Chondrocyte (in vitro differentiated cells): ENCODE measurements around the gene NDE1. TPM values are rescaled to one million over a fixed set of nuclear protein-coding genes. Genes with fewer than 3 reads are reported as not detected.

ENCODE experiments used
- DNase-seq: peaks from one replicate; pipeline ENCODE4 v3.0.0; 2021; ENCODE audit warnings: mixed read lengths, low spot score
- H3K27ac Mint-ChIP-seq: one replicate; pipeline ENCODE4 v1.8.0; 2021; ENCODE audit warnings: mild to moderate bottlenecking, moderate library complexity, mixed read lengths; ENCODE audit not compliant: unreplicated experiment
- H3K27me3 Mint-ChIP-seq: 2 replicates; pipeline ENCODE4 v1.8.0; 2021; ENCODE audit warnings: low read depth, mixed read lengths
- H3K36me3 Mint-ChIP-seq: 2 replicates; pipeline ENCODE4 v1.8.0; 2021; ENCODE audit warnings: low read depth, mixed read lengths
- H3K4me1 Mint-ChIP-seq: 2 replicates; pipeline ENCODE4 v1.8.0; 2021; ENCODE audit warnings: low read depth, mild to moderate bottlenecking, mixed read lengths
- H3K4me3 Mint-ChIP-seq: one replicate; pipeline ENCODE4 v1.8.0; 2021; ENCODE audit warnings: mild to moderate bottlenecking, moderate library complexity, mixed read lengths; ENCODE audit not compliant: unreplicated experiment
- H3K9me3 Mint-ChIP-seq: 2 replicates; pipeline ENCODE4 v1.8.0; 2021; ENCODE audit warnings: low read depth, mixed read lengths
- CTCF ChIP-seq: fragments of 200-600 bp; sonication (generic); IDR thresholded peaks from 2 replicates; pipeline ENCODE4 v1.5.0; 2021; ENCODE audit warnings: antibody characterized with exemption, mild to moderate bottlenecking, moderate library complexity
- long read RNA-seq: library from polyadenylated mRNA; stranded (forward); transcript quantifications from one replicate; pipeline ENCODE4 v2.0.0, GENCODE V29; 2021
- total RNA-seq: library from RNA; stranded (reverse); gene quantifications from 3 replicates; pipeline ENCODE4 v1.2.1, GENCODE V29; 2021

Gene NDE1
- total RNA-seq, result 29.3 to 32.9 TPM (median 32.3 TPM) in 3 replicates
- long read RNA-seq, transcript NDE1-201 (9 exons, 3,221 nt), result major isoform, 6 of 12 reads
- long read RNA-seq, partial matches to known transcripts, result 0 of 12 reads
- long read RNA-seq, other reads (novel, unspliced or antisense), result 6 of 12 reads

DNA sequence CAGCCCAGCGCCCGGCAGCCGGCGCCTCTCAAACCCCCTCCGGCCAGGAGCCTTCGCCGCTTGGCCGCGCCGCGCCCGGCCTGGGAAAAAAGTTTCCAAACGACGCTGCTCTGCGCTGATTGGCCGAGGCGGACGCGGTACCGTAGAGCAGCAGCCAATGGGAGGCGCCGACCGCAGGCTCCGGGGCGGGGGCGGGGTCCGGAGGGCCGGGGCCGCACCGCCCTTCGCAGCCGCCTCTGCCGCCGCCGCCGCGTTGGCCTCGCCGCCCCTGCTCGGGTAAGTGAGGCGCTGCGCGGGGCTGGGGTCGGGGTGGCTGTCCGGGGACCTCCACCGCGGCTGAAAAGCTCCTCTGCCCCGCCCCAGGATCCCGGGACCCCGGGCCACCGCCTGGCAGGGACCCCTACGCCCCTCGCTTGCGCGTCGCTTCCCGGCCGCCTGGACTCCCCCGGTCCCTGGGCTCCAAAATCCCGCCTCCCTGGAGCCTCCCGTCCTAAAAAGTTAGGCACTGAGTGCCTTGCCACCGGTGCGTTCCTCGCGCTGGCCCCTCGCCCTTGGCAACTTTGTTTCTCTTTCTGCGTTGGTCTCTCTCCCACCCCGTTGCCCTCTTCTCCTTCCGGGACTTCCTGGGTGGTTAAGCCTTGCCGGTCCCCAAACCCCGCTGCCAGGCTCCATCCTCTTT is at the start of gene NDE1:
Gene NDE1, plus strand, starts transcription at position 227 of the 679 bp plus-strand sequence. CDS start 14,534 bp downstream, outside the sequence.
- Mint-ChIP-seq H3K36me3 (peaks cover 1% of the 10 kb centered on the region), H3K9me3 (no peaks in the 10 kb centered on the region), H3K4me1 (peaks cover 31% of the 10 kb centered on the region), H3K27ac (peak within 1 kb of the TSS; percentile 97), H3K4me3 (peak within 1 kb of the TSS; percentile 99), H3K27me3 (no peaks in the 10 kb centered on the region)
- DNase-seq, result peak; percentile 97
- TF ChIP-seq CTCF, result peak; percentile 15

- Mint-ChIP-seq H3K4me1 (no peaks in the 10 kb centered on the region), H3K36me3 (peaks cover 55% of the 10 kb centered on the region), H3K27ac (no peak overlapping the region), H3K9me3 (no peaks in the 10 kb centered on the region), H3K27me3 (no peaks in the 10 kb centered on the region), H3K4me3 (no peak overlapping the region)
- no peak for DNase-seq
- no peak for TF ChIP-seq CTCF
Measured at GRCh38 chr16:15601212-15601879, 48.7 kb upstream of the NDE1 start.

DNA sequence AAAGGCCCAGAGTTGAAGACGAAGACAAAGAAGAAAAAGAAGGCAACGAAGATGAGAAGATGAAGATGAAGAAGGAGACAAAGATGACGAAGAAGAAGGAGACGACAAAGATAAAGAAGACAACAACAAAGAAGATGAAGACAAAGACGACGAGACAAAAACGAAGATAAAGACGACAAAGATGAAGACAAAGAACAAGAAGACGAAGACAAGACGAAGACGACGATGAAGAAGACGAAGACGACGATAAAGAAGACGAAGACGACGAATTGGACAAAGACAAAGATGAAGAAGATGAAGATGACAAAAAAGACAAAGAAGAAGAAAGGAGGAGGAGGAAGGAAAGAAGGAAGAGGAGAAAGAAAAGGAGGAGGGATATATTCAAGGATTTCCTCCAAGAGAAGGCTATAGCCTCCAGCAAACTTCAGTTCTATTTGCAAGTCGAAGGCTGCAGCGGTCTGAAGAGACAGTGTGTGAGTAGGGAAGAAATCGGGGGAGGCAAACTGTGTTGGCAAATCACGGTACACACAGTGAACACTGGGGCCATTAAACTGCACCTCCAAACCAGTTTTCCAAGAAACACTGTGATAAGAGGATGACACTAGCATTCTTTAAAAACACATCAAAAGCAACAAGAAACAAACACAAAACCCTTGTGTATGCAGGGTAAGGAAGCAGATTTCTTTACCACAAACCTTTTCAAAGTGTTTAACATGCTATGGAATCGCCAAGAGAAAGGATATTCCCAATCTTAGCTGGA is 47.6 kb upstream of the NDE1 start:
- no peak overlapping the region for H3K4me3 Mint-ChIP-seq
- H3K36me3 Mint-ChIP-seq, result peaks cover 61% of the 10 kb centered on the region
- H3K27ac Mint-ChIP-seq, result no peak overlapping the region

GRCh38 chr16:15604460-15605440 is 45.3 kb upstream of the NDE1 start:
- TF ChIP-seq CTCF, result no peak
- H3K27ac Mint-ChIP-seq, result no peak overlapping the region
- H3K4me3 Mint-ChIP-seq, result no peak overlapping the region
- H3K36me3 Mint-ChIP-seq, result peaks cover 64% of the 10 kb centered on the region
- no peaks in the 10 kb centered on the region for H3K4me1 Mint-ChIP-seq
- no peaks in the 10 kb centered on the region for H3K9me3 Mint-ChIP-seq
- H3K27me3 Mint-ChIP-seq, result no peaks in the 10 kb centered on the region
- no peak for DNase-seq

More for the DNA sequence above, 47.6 kb upstream of the NDE1 start:
- H3K9me3 Mint-ChIP-seq, result no peaks in the 10 kb centered on the region
- no peaks in the 10 kb centered on the region for H3K4me1 Mint-ChIP-seq
- no peak for DNase-seq
- TF ChIP-seq CTCF, result no peak
- H3K27me3 Mint-ChIP-seq, result no peaks in the 10 kb centered on the region
